HepG2 (cell line): ENCODE results near the gene RCN1. TPM values are rescaled to one million over a fixed set of nuclear protein-coding genes. Genes with fewer than 3 reads are reported as not detected.
A peak's percentile ranks its signal among the peaks of the same experiment; 100 is the strongest.

Experiments
- DNMT3B ChIP-seq: conservative IDR thresholded peaks from 2 replicates; pipeline ENCODE4 v1.6.1; 2016; ENCODE audit warnings: missing biosample characterization, control low read depth
- HOXA3 ChIP-seq: sonication (generic); formaldehyde crosslinking; IDR thresholded peaks from 2 replicates; pipeline ENCODE4 v1.5.0; 2020; ENCODE audit warnings: missing genetic modification reagents
- MED8 ChIP-seq: sonication (generic); formaldehyde crosslinking; IDR thresholded peaks from 2 replicates; pipeline ENCODE4 v1.8.1; 2023; ENCODE audit warnings: mild to moderate bottlenecking, missing genetic modification reagents; ENCODE audit not compliant: insufficient replicate concordance
- ZNF557 ChIP-seq: sonication (generic); formaldehyde crosslinking; IDR thresholded peaks from 2 replicates; pipeline ENCODE4 v1.4.0; 2020; ENCODE audit warnings: missing genetic modification reagents
- ZNF563 ChIP-seq: sonication (generic); formaldehyde crosslinking; IDR thresholded peaks from 2 replicates; pipeline ENCODE4 v1.8.0; 2022; ENCODE audit warnings: mild to moderate bottlenecking, moderate library complexity, missing genetic modification reagents
- polyA plus RNA-seq, 8 experiments: library from polyadenylated mRNA; depleted of rRNA in 3 of 8; stranded (reverse) in 7 of 8; unstranded in 1 of 8; fragments of >200 nt; fragmentation: Illumina TruSeq in 4 of 8; extraction: Trizol in 4 of 8; gene quantifications; 2 replicates each; pipeline versions ENCODE4 v1.2.1 to v1.2.3, GENCODE V29; 2011 to 2016; ENCODE audit warnings: low read depth in 4 of 8, missing spikeins in 1 of 8, mixed read lengths in 1 of 8; ENCODE audit not compliant: insufficient read depth in 1 of 8
- total RNA-seq, 5 experiments: library from RNA; depleted of rRNA; stranded (reverse); fragments of >200 nt; fragmentation: Illumina TruSeq; extraction: Trizol; gene quantifications; 2 replicates each; pipeline ENCODE4 v1.2.3, GENCODE V29; 2016; ENCODE audit warnings: low read depth in 1 of 5
- TF ChIP-seq, protein P1 (sequence below): sonication (generic); formaldehyde crosslinking; IDR thresholded peaks from 2 replicates; pipeline ENCODE4 v1.4.0; 2020; ENCODE audit warnings: low read depth, missing genetic modification reagents
- TF ChIP-seq, protein P2 (sequence below): sonication (generic); formaldehyde crosslinking; IDR thresholded peaks from 2 replicates; pipeline ENCODE4 v1.5.0; 2020; ENCODE audit warnings: mild to moderate bottlenecking, missing genetic modification reagents, borderline replicate concordance
- TF ChIP-seq, protein P3 (sequence below), 2 experiments: fragments of 450-650 bp in 1 of 2; sonication (generic) in 1 of 2; formaldehyde crosslinking in 1 of 2; IDR thresholded peaks; 2 replicates each; pipeline versions ENCODE4 v1.6.1 to v1.8.0; 2016 to 2022; ENCODE audit warnings: antibody characterized with exemption in 1 of 2, mild to moderate bottlenecking in 1 of 2, missing genetic modification reagents in 1 of 2
- TF ChIP-seq, protein P4 (sequence below): IDR thresholded peaks from 2 replicates; pipeline ENCODE4 v1.6.1; 2016; ENCODE audit warnings: missing biosample characterization, missing genetic modification reagents, low read depth

Gene RCN1
- total and polyA plus RNA-seq, 2 of the 13 experiments (the other 11 are each of a cell fraction or from before 2014, with no cell fraction given): 22.0 to 28.5 TPM

DNA sequence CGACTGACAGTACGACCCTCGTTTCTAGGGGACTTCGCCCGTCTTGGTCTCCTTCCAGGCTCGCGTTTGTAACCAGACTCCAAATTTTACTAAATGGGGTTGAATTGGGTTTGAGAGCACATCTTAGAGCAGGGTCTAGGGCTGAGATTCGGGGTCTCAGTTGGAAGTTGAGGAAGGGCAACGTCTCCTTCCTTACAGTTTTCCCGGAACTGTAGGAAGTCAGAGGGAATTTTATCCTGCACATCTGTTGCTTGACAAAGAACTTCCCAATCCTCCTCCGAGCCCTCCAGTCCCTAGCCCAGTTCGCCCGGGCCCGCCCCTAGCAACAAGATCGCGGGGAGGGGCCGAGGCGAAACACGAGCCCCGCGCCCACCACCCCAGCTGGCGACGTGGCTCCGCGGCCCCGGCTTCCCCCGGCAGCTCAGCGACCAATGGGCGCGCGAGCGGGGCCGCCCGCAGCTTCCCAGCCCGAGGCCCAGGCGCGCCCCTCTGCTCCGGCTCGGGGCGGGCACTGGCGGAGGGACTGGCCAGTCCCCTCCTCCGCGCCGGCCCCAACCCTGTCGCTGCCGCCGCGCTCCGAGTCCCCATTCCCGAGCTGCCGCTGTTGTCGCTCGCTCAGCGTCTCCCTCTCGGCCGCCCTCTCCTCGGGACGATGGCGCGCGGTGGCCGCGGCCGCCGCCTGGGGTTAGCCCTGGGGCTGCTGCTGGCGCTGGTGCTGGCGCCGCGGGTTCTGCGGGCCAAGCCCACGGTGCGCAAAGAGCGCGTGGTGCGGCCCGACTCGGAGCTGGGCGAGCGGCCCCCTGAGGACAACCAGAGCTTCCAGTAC is at the start of gene RCN1 (continued):
- TF ChIP-seq, protein P1, sequence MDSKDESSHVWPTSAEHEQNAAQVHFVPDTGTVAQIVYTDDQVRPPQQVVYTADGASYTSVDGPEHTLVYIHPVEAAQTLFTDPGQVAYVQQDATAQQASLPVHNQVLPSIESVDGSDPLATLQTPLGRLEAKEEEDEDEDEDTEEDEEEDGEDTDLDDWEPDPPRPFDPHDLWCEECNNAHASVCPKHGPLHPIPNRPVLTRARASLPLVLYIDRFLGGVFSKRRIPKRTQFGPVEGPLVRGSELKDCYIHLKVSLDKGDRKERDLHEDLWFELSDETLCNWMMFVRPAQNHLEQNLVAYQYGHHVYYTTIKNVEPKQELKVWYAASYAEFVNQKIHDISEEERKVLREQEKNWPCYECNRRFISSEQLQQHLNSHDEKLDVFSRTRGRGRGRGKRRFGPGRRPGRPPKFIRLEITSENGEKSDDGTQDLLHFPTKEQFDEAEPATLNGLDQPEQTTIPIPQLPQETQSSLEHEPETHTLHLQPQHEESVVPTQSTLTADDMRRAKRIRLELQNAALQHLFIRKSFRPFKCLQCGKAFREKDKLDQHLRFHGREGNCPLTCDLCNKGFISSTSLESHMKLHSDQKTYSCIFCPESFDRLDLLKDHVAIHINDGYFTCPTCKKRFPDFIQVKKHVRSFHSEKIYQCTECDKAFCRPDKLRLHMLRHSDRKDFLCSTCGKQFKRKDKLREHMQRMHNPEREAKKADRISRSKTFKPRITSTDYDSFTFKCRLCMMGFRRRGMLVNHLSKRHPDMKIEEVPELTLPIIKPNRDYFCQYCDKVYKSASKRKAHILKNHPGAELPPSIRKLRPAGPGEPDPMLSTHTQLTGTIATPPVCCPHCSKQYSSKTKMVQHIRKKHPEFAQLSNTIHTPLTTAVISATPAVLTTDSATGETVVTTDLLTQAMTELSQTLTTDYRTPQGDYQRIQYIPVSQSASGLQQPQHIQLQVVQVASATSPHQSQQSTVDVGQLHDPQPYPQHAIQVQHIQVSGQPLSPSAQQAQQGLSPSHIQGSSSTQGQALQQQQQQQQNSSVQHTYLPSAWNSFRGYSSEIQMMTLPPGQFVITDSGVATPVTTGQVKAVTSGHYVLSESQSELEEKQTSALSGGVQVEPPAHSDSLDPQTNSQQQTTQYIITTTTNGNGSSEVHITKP (CRISPR knock-in tag): no peak
- TF ChIP-seq, protein P2, sequence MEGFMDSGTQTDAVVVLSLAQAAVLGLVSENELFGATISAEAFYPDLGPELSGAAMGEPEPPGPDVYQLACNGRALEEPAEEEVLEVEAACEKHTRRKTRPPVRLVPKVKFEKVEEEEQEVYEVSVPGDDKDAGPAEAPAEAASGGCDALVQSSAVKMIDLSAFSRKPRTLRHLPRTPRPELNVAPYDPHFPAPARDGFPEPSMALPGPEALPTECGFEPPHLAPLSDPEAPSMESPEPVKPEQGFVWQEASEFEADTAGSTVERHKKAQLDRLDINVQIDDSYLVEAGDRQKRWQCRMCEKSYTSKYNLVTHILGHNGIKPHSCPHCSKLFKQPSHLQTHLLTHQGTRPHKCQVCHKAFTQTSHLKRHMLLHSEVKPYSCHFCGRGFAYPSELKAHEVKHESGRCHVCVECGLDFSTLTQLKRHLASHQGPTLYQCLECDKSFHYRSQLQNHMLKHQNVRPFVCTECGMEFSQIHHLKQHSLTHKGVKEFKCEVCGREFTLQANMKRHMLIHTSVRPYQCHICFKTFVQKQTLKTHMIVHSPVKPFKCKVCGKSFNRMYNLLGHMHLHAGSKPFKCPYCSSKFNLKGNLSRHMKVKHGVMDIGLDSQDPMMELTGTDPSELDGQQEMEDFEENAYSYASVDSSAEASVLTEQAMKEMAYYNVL (CRISPR knock-in tag): no peak
- TF ChIP-seq ZNF563 (CRISPR knock-in tag) (peak; percentile 51; the same call in 1 of the 2 replicates), HOXA3 (CRISPR knock-in tag) (no peak; the same call in 1 of the 2 replicates), MED8 (CRISPR knock-in tag) (peak; percentile 13), DNMT3B (CRISPR knock-in tag) (no peak), ZNF557 (CRISPR knock-in tag) (no peak)
- TF ChIP-seq, protein P3, sequence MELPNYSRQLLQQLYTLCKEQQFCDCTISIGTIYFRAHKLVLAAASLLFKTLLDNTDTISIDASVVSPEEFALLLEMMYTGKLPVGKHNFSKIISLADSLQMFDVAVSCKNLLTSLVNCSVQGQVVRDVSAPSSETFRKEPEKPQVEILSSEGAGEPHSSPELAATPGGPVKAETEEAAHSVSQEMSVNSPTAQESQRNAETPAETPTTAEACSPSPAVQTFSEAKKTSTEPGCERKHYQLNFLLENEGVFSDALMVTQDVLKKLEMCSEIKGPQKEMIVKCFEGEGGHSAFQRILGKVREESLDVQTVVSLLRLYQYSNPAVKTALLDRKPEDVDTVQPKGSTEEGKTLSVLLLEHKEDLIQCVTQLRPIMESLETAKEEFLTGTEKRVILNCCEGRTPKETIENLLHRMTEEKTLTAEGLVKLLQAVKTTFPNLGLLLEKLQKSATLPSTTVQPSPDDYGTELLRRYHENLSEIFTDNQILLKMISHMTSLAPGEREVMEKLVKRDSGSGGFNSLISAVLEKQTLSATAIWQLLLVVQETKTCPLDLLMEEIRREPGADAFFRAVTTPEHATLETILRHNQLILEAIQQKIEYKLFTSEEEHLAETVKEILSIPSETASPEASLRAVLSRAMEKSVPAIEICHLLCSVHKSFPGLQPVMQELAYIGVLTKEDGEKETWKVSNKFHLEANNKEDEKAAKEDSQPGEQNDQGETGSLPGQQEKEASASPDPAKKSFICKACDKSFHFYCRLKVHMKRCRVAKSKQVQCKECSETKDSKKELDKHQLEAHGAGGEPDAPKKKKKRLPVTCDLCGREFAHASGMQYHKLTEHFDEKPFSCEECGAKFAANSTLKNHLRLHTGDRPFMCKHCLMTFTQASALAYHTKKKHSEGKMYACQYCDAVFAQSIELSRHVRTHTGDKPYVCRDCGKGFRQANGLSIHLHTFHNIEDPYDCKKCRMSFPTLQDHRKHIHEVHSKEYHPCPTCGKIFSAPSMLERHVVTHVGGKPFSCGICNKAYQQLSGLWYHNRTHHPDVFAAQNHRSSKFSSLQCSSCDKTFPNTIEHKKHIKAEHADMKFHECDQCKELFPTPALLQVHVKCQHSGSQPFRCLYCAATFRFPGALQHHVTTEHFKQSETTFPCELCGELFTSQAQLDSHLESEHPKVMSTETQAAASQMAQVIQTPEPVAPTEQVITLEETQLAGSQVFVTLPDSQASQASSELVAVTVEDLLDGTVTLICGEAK (IDR thresholded peaks at IDR 0.05): no peak
- TF ChIP-seq, protein P3 (CRISPR knock-in tag; IDR thresholded peaks at IDR 0.05): no peak
- TF ChIP-seq, protein P4, sequence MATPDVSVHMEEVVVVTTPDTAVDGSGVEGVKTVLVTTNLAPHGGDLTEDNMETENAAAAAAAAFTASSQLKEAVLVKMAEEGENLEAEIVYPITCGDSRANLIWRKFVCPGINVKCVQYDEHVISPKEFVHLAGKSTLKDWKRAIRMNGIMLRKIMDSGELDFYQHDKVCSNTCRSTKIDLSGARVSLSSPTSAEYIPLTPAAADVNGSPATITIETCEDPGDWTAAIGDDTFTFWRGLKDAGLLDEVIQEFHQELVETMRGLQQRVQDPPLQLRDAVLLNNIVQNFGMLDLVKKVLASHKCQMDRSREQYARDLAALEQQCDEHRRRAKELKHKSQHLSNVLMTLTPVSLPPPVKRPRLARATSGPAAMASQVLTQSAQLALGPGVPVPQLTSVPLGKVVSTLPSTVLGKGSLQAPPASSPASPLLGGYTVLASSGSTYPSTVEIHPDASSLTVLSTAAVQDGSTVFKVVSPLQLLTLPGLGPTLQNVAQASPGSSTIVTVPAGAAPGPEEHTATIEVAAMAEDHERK (CRISPR knock-in tag): no peak
